WTC11 (cell line): Measurements from ENCODE around the gene CRYBA2. TPM values are rescaled to one million over a fixed set of nuclear protein-coding genes. Genes with fewer than 3 reads are reported as not detected.

ENCODE experiments used
- ATAC-seq: fragments of 200-7000 bp; cut with Tn5 transposase; 2 replicates; pipeline ENCODE4 v1.10.0; 2021; ENCODE audit warnings: mild to moderate bottlenecking, moderate library complexity
- CTCF ChIA-PET: fragments of 300-600 bp; sonication (Branson Sonifier 250); formaldehyde crosslinking; loops from one replicate; lab custom pipeline; 2021; ENCODE audit warnings: antibody characterized with exemption; lab: Charles Lee
- POLR2A ChIA-PET: fragments of 350-600 bp; sonication (Branson Sonifier 250); formaldehyde crosslinking; loops from one replicate; lab custom pipeline; 2021; ENCODE audit warnings: antibody characterized with exemption; lab: Charles Lee
- DNase-seq: peaks from one replicate; pipeline ENCODE4 v3.0.0; 2021; ENCODE audit warnings: low spot score
- H3K27ac Mint-ChIP-seq: 2 replicates; pipeline ENCODE4 v1.8.0; 2021; ENCODE audit warnings: mixed read lengths
- H3K27me3 Mint-ChIP-seq: 2 replicates; pipeline ENCODE4 v1.8.0; 2021; ENCODE audit warnings: low read depth, mild to moderate bottlenecking, moderate library complexity, mixed read lengths
- H3K36me3 Mint-ChIP-seq: 2 replicates; pipeline ENCODE4 v1.8.0; 2021; ENCODE audit warnings: mixed read lengths
- H3K4me1 Mint-ChIP-seq: 2 replicates; pipeline ENCODE4 v1.8.0; 2022; ENCODE audit warnings: mixed read lengths
- H3K4me3 Mint-ChIP-seq: 2 replicates; pipeline ENCODE4 v1.8.0; 2021; ENCODE audit warnings: mild to moderate bottlenecking, moderate library complexity, mixed read lengths
- H3K9me3 Mint-ChIP-seq: 2 replicates; pipeline ENCODE4 v1.8.0; 2021; ENCODE audit warnings: mixed read lengths
- ATF3 ChIP-seq: sonication (generic); formaldehyde crosslinking; conservative IDR thresholded peaks from 2 replicates; pipeline ENCODE4 v1.8.1; 2022; ENCODE audit warnings: mild to moderate bottlenecking, missing genetic modification reagents
- CDX4 ChIP-seq: fragments of 250-450 bp; sonication (Bioruptor Pico); IDR thresholded peaks from 2 replicates; pipeline ENCODE4 v1.9.0; 2021; ENCODE audit warnings: moderate library complexity, mild to moderate bottlenecking, inconsistent platforms, borderline replicate concordance
- CREB1 ChIP-seq: sonication (generic); formaldehyde crosslinking; IDR thresholded peaks from 2 replicates; pipeline ENCODE4 v1.8.0; 2023; ENCODE audit warnings: mild to moderate bottlenecking, missing genetic modification reagents
- E2F5 ChIP-seq: sonication (generic); formaldehyde crosslinking; IDR thresholded peaks from 2 replicates; pipeline ENCODE4 v1.8.1; 2022; ENCODE audit warnings: mild to moderate bottlenecking, moderate library complexity, missing genetic modification reagents
- GRHL2 ChIP-seq: fragments of 250-450 bp; sonication (Bioruptor Pico); IDR thresholded peaks from 2 replicates; pipeline ENCODE4 v1.8.0; 2022; ENCODE audit warnings: mild to moderate bottlenecking, moderate library complexity; ENCODE audit not compliant: insufficient replicate concordance, severe bottlenecking
- HMGXB4 ChIP-seq: sonication (generic); formaldehyde crosslinking; IDR thresholded peaks from 2 replicates; pipeline ENCODE4 v1.8.1; 2023; ENCODE audit warnings: mild to moderate bottlenecking, moderate library complexity, missing genetic modification reagents
- MYBL2 ChIP-seq: sonication (generic); formaldehyde crosslinking; IDR thresholded peaks from 2 replicates; pipeline ENCODE4 v1.8.1; 2023; ENCODE audit warnings: mild to moderate bottlenecking, moderate library complexity, missing genetic modification reagents
- NR2C2 ChIP-seq: sonication (generic); formaldehyde crosslinking; IDR thresholded peaks from 2 replicates; pipeline ENCODE4 v1.8.0; 2022; ENCODE audit warnings: mild to moderate bottlenecking, missing genetic modification reagents
- PREB ChIP-seq: sonication (generic); formaldehyde crosslinking; IDR thresholded peaks from 2 replicates; pipeline ENCODE4 v1.8.1; 2022; ENCODE audit warnings: mild to moderate bottlenecking, missing genetic modification reagents, moderate library complexity, borderline replicate concordance
- RELA ChIP-seq: sonication (generic); formaldehyde crosslinking; IDR thresholded peaks from 2 replicates; pipeline ENCODE4 v1.8.1; 2022; ENCODE audit warnings: missing genetic modification reagents, mild to moderate bottlenecking, borderline replicate concordance
- RORB ChIP-seq: fragments of 250-450 bp; sonication (Bioruptor Pico); IDR thresholded peaks from 2 replicates; pipeline ENCODE4 v1.9.0; 2021; ENCODE audit warnings: mild to moderate bottlenecking
- STAT6 ChIP-seq: sonication (generic); formaldehyde crosslinking; conservative IDR thresholded peaks from 2 replicates; pipeline ENCODE4 v1.8.1; 2023; ENCODE audit warnings: mild to moderate bottlenecking, low read depth, missing genetic modification reagents, moderate library complexity
- ZBTB43 ChIP-seq: sonication (generic); formaldehyde crosslinking; IDR thresholded peaks from 2 replicates; pipeline ENCODE4 v1.8.1; 2023; ENCODE audit warnings: mild to moderate bottlenecking, missing genetic modification reagents
- ZMAT4 ChIP-seq: fragments of 250-450 bp; sonication (Bioruptor Pico); IDR thresholded peaks from 2 replicates; pipeline ENCODE4 v1.9.0; 2021; ENCODE audit warnings: mild to moderate bottlenecking
- ZNF219 ChIP-seq: sonication (generic); formaldehyde crosslinking; IDR thresholded peaks from 2 replicates; pipeline ENCODE4 v1.8.0; 2023; ENCODE audit warnings: missing genetic modification reagents, mild to moderate bottlenecking, borderline replicate concordance
- ZNF423 ChIP-seq: fragments of 250-450 bp; sonication (Bioruptor Pico); IDR thresholded peaks from 2 replicates; pipeline ENCODE4 v2.1.2; 2022; ENCODE audit warnings: mild to moderate bottlenecking, moderate library complexity
- total RNA-seq: library from RNA; stranded (reverse); gene quantifications from 3 replicates; pipeline ENCODE4 v1.2.3, GENCODE V29; 2021

CRYBA2 gene
- total RNA-seq, 1 experiment from 2014 or later, result not detected

GRCh38 chr2:218957671-218958070, 35.6 kb downstream of the CRYBA2 start:
- H3K27me3 Mint-ChIP-seq, result peaks cover 94% of the 10 kb centered on the region
- H3K4me1 Mint-ChIP-seq, result peaks cover 16% of the 10 kb centered on the region
- peak overlapping the region; percentile 18; the same call in 1 of the 2 replicates for H3K4me3 Mint-ChIP-seq
- no peak overlapping the region for H3K27ac Mint-ChIP-seq
- no peaks in the 10 kb centered on the region for H3K9me3 Mint-ChIP-seq
- H3K36me3 Mint-ChIP-seq, result no peaks in the 10 kb centered on the region
- CTCF ChIA-PET, result interaction anchor here (8.8 kb wide), 1 partner anchor 24 kb away, joined by 116 read pairs; no protein-coding TSS in a partner anchor
- TF ChIP-seq ZNF219 (CRISPR knock-in tag) (no peak), ATF3 (CRISPR knock-in tag) (no peak), ZBTB43 (CRISPR knock-in tag) (no peak), CDX4 (CRISPR knock-in tag) (no peak), ZNF423 (CRISPR knock-in tag) (no peak), PREB (CRISPR knock-in tag) (no peak), E2F5 (CRISPR knock-in tag) (no peak), STAT6 (CRISPR knock-in tag) (no peak), MYBL2 (CRISPR knock-in tag) (no peak), CREB1 (no peak), ZMAT4 (CRISPR knock-in tag) (no peak), HMGXB4 (CRISPR knock-in tag) (no peak), NR2C2 (CRISPR knock-in tag) (no peak), RORB (CRISPR knock-in tag) (no peak), RELA (CRISPR knock-in tag) (no peak), GRHL2 (no peak)
- DNase-seq, result no peak
- no peak for ATAC-seq
- POLR2A ChIA-PET, result no interaction called here
